Measurements from ENCODE around the gene ADRA2A.

DNA sequence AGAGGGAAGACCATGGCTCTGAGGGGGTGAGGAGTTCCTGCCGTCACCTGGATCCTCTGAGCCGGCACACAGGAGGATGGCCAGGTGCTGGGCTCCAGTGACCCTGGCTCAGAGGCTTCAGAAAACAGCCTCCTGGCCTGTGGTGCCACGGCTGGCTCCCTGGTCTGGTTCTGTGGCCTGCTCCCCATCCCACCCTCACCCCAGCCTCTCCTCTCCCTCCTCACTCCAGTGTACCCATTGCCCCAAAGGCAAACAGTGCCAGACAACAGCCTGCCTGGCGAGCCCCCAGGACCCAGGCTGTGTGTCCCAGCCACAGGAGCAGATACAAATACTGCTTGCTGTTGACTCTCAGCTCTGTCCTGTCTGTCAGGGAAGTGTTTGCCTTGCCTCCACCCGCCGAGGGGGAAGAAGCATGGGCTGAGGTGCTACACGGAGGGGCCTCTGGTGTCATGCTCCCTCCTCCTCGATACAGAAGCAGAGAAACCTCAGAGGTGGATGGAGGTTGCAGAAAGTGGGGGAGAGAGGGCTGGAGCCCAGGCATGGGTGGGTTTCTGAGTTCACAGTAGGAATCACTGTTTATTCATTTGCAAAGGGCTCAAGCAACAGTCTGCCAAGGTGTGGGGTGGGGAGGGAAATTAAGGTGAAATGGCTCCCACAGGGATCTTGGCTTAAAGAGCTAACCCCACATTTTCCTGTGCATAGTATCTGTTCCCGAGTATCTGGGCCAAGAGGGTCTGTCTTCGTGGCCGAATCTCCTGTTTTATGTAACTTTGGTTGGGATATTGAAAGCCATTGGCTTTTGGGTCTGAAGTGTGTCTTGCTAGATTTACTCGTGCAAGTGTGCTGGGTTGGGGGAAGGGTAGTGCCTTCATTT lies 5.5 kb downstream of the ADRA2A start:
- TF ChIP-seq CREB1 (CRISPR knock-in tag; IDR thresholded peaks at IDR 0.05) (no peak), ZBTB21 (CRISPR knock-in tag; IDR thresholded peaks at IDR 0.05; ENCODE audit: borderline replicate concordance) (no peak), MYBL2 (CRISPR knock-in tag; IDR thresholded peaks at IDR 0.05) (no peak), TEAD4 (CRISPR knock-in tag; IDR thresholded peaks at IDR 0.05) (no peak)
- TF ChIP-seq, protein P1, sequence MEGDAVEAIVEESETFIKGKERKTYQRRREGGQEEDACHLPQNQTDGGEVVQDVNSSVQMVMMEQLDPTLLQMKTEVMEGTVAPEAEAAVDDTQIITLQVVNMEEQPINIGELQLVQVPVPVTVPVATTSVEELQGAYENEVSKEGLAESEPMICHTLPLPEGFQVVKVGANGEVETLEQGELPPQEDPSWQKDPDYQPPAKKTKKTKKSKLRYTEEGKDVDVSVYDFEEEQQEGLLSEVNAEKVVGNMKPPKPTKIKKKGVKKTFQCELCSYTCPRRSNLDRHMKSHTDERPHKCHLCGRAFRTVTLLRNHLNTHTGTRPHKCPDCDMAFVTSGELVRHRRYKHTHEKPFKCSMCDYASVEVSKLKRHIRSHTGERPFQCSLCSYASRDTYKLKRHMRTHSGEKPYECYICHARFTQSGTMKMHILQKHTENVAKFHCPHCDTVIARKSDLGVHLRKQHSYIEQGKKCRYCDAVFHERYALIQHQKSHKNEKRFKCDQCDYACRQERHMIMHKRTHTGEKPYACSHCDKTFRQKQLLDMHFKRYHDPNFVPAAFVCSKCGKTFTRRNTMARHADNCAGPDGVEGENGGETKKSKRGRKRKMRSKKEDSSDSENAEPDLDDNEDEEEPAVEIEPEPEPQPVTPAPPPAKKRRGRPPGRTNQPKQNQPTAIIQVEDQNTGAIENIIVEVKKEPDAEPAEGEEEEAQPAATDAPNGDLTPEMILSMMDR (IDR thresholded peaks at IDR 0.05): no peak
- TF ChIP-seq, protein P2, sequence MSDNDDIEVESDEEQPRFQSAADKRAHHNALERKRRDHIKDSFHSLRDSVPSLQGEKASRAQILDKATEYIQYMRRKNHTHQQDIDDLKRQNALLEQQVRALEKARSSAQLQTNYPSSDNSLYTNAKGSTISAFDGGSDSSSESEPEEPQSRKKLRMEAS (CRISPR knock-in tag; IDR thresholded peaks at IDR 0.05): no peak
